SJSA1 (cell line): ENCODE data around the gene PEPD. TPM values are rescaled to one million over a fixed set of nuclear protein-coding genes. Genes with fewer than 3 reads are reported as not detected.

ENCODE experiments used
- DNase-seq, 2 experiments: peaks; one replicate each; pipeline ENCODE4 v3.0.0-alpha.2; 2015 to 2020; ENCODE audit warnings: low spot score in 2 of 2, low read depth in 1 of 2
- H3K27ac ChIP-seq: fragments of 250-450 bp; sonication (Bioruptor Pico); 2 replicates; pipeline ENCODE4 v1.5.1; 2020; ENCODE audit warnings: mild to moderate bottlenecking, moderate library complexity
- H3K27me3 ChIP-seq: fragments of 250-450 bp; sonication (Bioruptor Pico); replicated peaks from 2 replicates; pipeline ENCODE4 v1.5.1; 2020; ENCODE audit warnings: mild to moderate bottlenecking, moderate library complexity
- H3K36me3 ChIP-seq: fragments of 250-450 bp; sonication (Bioruptor Pico); 2 replicates; pipeline ENCODE4 v1.5.1; 2020; ENCODE audit warnings: mild to moderate bottlenecking
- H3K4me1 ChIP-seq: fragments of 250-450 bp; sonication (Bioruptor Pico); replicated peaks from 2 replicates; pipeline ENCODE4 v1.6.1; 2021; ENCODE audit warnings: mild to moderate bottlenecking
- H3K4me3 ChIP-seq: fragments of 250-450 bp; sonication (Bioruptor Pico); 2 replicates; pipeline ENCODE4 v1.5.1; 2020; ENCODE audit warnings: mild to moderate bottlenecking
- H3K9me3 ChIP-seq: fragments of 250-450 bp; sonication (Bioruptor Pico); replicated peaks from 2 replicates; pipeline ENCODE4 v1.5.1; 2020; ENCODE audit warnings: mild to moderate bottlenecking
- total RNA-seq: library from RNA; depleted of rRNA; stranded (reverse); fragments of >200 nt; shearing (Covaris generic); gene quantifications from 2 replicates; pipeline ENCODE4 v1.2.3, GENCODE V29; 2014

Gene PEPD
- total RNA-seq, 1 experiment from 2014 or later: 137 TPM

- Histone ChIP-seq H3K4me3 (no peak overlapping the region), H3K4me1 (peaks cover 5% of the 10 kb centered on the region), H3K27ac (no peak overlapping the region), H3K9me3 (no peaks in the 10 kb centered on the region), H3K36me3 (peaks cover 41% of the 10 kb centered on the region), H3K27me3 (no peaks in the 10 kb centered on the region)
- peak in 1 of 2 experiments; percentile 34 for DNase-seq
Measured at GRCh38 chr19:33467851-33468250, 53.7 kb downstream of the PEPD start.

- DNase-seq: no peak
- H3K36me3 ChIP-seq: peaks cover 40% of the 10 kb centered on the region
- H3K27me3 ChIP-seq: no peaks in the 10 kb centered on the region
- no peak overlapping the region for H3K4me3 ChIP-seq
- H3K27ac ChIP-seq: no peak overlapping the region
- H3K9me3 ChIP-seq: no peaks in the 10 kb centered on the region
- no peaks in the 10 kb centered on the region for H3K4me1 ChIP-seq
Measured at GRCh38 chr19:33465834-33466233, 55.8 kb downstream of the PEPD start.

GRCh38 chr19:33465371-33465770 is 56.2 kb downstream of the PEPD start:
- peaks cover 37% of the 10 kb centered on the region for H3K36me3 ChIP-seq
- H3K4me3 ChIP-seq: no peak overlapping the region
- no peaks in the 10 kb centered on the region for H3K27me3 ChIP-seq
- no peaks in the 10 kb centered on the region for H3K4me1 ChIP-seq
- no peak overlapping the region for H3K27ac ChIP-seq
- no peak for DNase-seq
- no peaks in the 10 kb centered on the region for H3K9me3 ChIP-seq

GRCh38 chr19:33464733-33465115 is 56.9 kb downstream of the PEPD start:
- DNase-seq: no peak
- no peak overlapping the region for H3K27ac ChIP-seq
- no peaks in the 10 kb centered on the region for H3K27me3 ChIP-seq
- H3K9me3 ChIP-seq: no peaks in the 10 kb centered on the region
- H3K4me1 ChIP-seq: no peaks in the 10 kb centered on the region
- peaks cover 37% of the 10 kb centered on the region for H3K36me3 ChIP-seq
- no peak overlapping the region for H3K4me3 ChIP-seq

GRCh38 chr19:33464010-33464732 is 57.4 kb downstream of the PEPD start:
- no peak overlapping the region for H3K4me3 ChIP-seq
- no peaks in the 10 kb centered on the region for H3K27me3 ChIP-seq
- H3K9me3 ChIP-seq: no peaks in the 10 kb centered on the region
- no peak overlapping the region for H3K27ac ChIP-seq
- H3K4me1 ChIP-seq: no peaks in the 10 kb centered on the region
- no peak for DNase-seq
- peaks cover 37% of the 10 kb centered on the region for H3K36me3 ChIP-seq

- Histone ChIP-seq H3K27ac (no peak overlapping the region), H3K4me3 (no peak overlapping the region), H3K9me3 (no peaks in the 10 kb centered on the region), H3K27me3 (no peaks in the 10 kb centered on the region), H3K36me3 (peaks cover 37% of the 10 kb centered on the region), H3K4me1 (no peaks in the 10 kb centered on the region)
- DNase-seq: no peak
Measured at GRCh38 chr19:33463199-33463598, 58.4 kb downstream of the PEPD start.

GRCh38 chr19:33462112-33462791 is 59.3 kb downstream of the PEPD start:
- Histone ChIP-seq H3K4me3 (no peak overlapping the region), H3K9me3 (no peaks in the 10 kb centered on the region), H3K4me1 (no peaks in the 10 kb centered on the region), H3K27ac (no peak overlapping the region), H3K36me3 (peaks cover 40% of the 10 kb centered on the region), H3K27me3 (no peaks in the 10 kb centered on the region)
- DNase-seq: no peak

- Histone ChIP-seq H3K36me3 (peaks cover 40% of the 10 kb centered on the region), H3K4me1 (no peaks in the 10 kb centered on the region), H3K4me3 (no peak overlapping the region), H3K9me3 (no peaks in the 10 kb centered on the region), H3K27ac (no peak overlapping the region), H3K27me3 (no peaks in the 10 kb centered on the region)
- no peak for DNase-seq
Measured at GRCh38 chr19:33461256-33462111, 60.1 kb downstream of the PEPD start.

GRCh38 chr19:33460221-33460908 is 61.2 kb downstream of the PEPD start:
- Histone ChIP-seq H3K4me3 (no peak overlapping the region), H3K27ac (no peak overlapping the region), H3K27me3 (no peaks in the 10 kb centered on the region), H3K4me1 (no peaks in the 10 kb centered on the region), H3K9me3 (no peaks in the 10 kb centered on the region), H3K36me3 (peaks cover 32% of the 10 kb centered on the region)
- no peak for DNase-seq

- Histone ChIP-seq H3K4me1 (no peaks in the 10 kb centered on the region), H3K36me3 (peaks cover 30% of the 10 kb centered on the region), H3K27ac (no peak overlapping the region), H3K27me3 (no peaks in the 10 kb centered on the region), H3K4me3 (no peak overlapping the region), H3K9me3 (no peaks in the 10 kb centered on the region)
- no peak for DNase-seq
Measured at GRCh38 chr19:33459222-33460090, 62.1 kb downstream of the PEPD start.

GRCh38 chr19:33458807-33459206 is 62.8 kb downstream of the PEPD start:
- peaks cover 24% of the 10 kb centered on the region for H3K36me3 ChIP-seq
- H3K4me1 ChIP-seq: no peaks in the 10 kb centered on the region
- no peaks in the 10 kb centered on the region for H3K27me3 ChIP-seq

GRCh38 chr19:33458171-33458633 is 63.4 kb downstream of the PEPD start:
- no peak overlapping the region for H3K27ac ChIP-seq
- H3K4me1 ChIP-seq: no peaks in the 10 kb centered on the region
- no peak for DNase-seq
- H3K36me3 ChIP-seq: peaks cover 19% of the 10 kb centered on the region
- H3K27me3 ChIP-seq: no peaks in the 10 kb centered on the region
- no peak overlapping the region for H3K4me3 ChIP-seq
- no peaks in the 10 kb centered on the region for H3K9me3 ChIP-seq

More at GRCh38 chr19:33458807-33459206, 62.8 kb downstream of the PEPD start:
- Histone ChIP-seq H3K9me3 (no peaks in the 10 kb centered on the region), H3K4me3 (no peak overlapping the region), H3K27ac (no peak overlapping the region)
- no peak for DNase-seq

- Histone ChIP-seq H3K9me3 (no peaks in the 10 kb centered on the region), H3K36me3 (peaks cover 5% of the 10 kb centered on the region; the same call in 1 of the 2 replicates), H3K27ac (no peak overlapping the region), H3K4me1 (no peaks in the 10 kb centered on the region), H3K4me3 (no peak overlapping the region), H3K27me3 (no peaks in the 10 kb centered on the region)
- DNase-seq: no peak
Measured at GRCh38 chr19:33456845-33457220, 64.8 kb downstream of the PEPD start.
